C4-2B (cell line): Measurements from ENCODE around the gene EIF3L.

ENCODE experiments used
- H3K27ac ChIP-seq: fragments of 450-650 bp; 2 replicates; pipeline ENCODE4 v1.5.1; 2017
- ZFX ChIP-seq: fragments of 450-650 bp; IDR thresholded peaks from 2 replicates; pipeline ENCODE4 v1.6.1; 2017
- TF ChIP-seq, protein P1 (sequence below): fragments of 450-650 bp; conservative IDR thresholded peaks from 2 replicates; pipeline ENCODE4 v1.5.1; 2017; ENCODE audit warnings: mild to moderate bottlenecking

EIF3L gene

DNA sequence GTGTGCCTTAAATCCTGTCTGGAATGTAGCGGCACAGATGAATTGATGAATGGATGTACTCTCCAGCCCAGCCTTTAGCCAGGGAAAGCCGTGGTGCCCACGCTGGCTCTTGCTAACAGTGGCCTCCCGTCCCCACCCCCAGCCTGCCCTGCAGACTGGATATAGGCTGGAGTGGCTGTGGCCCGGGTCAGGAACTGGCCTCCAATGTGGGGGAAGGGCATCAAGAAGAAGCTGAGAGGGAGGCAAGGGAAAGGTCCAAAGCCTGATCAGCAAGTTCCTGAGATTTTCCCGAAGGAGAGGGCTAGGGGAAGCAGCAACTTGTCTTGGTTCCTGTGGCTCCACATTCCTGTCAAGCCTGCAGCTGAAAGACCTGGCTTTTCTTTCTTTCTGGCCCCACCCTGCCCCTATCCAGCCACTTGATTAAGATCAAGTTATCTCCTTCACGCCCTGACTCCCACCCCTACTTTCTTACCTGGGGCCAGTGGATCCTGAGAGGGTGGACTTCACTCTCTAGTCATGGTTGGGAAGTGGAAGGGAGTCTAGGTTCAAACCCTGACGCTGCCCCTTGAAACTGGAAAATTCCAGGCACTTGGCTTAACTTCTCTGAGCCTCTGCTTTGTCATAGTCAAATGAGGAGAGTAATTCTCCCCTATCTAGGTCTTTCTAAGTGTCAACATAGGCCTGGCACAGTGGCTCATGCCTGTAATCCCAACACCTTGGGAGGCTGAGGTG lies 45.9 kb downstream of the EIF3L start:
- H3K27ac ChIP-seq: no peak overlapping the region
- TF ChIP-seq ZFX: no peak
- TF ChIP-seq, protein P1, sequence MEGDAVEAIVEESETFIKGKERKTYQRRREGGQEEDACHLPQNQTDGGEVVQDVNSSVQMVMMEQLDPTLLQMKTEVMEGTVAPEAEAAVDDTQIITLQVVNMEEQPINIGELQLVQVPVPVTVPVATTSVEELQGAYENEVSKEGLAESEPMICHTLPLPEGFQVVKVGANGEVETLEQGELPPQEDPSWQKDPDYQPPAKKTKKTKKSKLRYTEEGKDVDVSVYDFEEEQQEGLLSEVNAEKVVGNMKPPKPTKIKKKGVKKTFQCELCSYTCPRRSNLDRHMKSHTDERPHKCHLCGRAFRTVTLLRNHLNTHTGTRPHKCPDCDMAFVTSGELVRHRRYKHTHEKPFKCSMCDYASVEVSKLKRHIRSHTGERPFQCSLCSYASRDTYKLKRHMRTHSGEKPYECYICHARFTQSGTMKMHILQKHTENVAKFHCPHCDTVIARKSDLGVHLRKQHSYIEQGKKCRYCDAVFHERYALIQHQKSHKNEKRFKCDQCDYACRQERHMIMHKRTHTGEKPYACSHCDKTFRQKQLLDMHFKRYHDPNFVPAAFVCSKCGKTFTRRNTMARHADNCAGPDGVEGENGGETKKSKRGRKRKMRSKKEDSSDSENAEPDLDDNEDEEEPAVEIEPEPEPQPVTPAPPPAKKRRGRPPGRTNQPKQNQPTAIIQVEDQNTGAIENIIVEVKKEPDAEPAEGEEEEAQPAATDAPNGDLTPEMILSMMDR: no peak

DNA sequence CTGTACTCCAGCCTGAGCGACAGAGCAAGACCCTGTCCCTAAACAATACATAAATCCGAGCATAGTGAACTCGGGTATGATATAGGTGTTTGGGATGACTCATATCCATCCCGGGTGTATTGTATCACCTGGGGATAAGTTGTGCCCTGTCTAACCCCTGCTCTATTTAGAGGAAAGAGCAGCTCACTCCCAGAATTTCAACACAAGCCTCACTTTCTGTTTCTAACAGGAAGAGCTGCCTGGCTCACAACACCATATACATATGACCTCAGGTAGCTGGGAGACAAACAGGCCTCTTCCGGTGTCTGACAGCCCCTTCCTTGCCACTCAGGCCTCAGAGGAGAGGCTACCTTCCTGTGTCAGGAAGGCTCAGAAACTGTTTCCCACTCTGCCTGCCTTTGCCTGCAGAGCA lies 47.0 kb downstream of the EIF3L start:
- H3K27ac ChIP-seq: no peak overlapping the region
- TF ChIP-seq, protein P1: no peak

DNA sequence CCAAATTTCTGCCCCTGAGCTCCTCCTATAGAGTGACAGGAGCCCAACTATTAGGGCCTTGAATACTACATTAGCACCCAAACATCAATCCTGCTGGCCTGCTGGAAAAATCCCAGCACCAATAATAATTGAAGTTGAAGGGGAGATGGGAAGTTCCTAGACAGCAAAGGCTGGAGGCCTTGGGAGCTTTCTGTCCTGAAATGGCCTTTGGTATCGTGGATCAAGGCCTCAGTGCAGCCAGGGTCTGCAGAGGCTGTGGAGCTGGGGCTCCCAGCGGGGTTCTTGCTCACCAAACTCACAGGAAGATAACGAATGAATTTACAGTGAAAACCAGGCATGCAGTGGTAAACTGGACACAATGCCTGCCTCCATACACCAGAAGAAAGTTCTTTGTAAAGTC lies 47.7 kb downstream of the EIF3L start:
- H3K27ac ChIP-seq: no peak overlapping the region
- TF ChIP-seq, protein P1: no peak

DNA sequence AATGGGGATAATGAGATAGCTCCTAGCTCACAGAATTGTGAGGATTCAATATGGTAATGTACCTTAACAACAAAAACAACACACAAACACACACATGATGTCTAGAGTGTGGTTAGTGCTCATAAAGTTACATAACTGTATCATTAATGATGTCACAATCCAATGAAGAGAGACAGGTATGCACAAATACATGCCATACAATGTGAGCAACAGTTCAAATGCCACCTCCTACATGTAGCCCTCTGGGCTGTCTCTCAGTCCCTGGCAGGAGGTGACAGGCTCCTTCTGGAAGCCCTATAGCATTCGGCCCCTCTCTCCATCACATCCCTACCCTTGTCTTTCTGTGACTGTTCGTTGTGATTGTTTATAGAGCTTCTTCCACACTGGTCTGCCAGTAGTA lies 48.6 kb downstream of the EIF3L start:
- no peak overlapping the region for H3K27ac ChIP-seq

DNA sequence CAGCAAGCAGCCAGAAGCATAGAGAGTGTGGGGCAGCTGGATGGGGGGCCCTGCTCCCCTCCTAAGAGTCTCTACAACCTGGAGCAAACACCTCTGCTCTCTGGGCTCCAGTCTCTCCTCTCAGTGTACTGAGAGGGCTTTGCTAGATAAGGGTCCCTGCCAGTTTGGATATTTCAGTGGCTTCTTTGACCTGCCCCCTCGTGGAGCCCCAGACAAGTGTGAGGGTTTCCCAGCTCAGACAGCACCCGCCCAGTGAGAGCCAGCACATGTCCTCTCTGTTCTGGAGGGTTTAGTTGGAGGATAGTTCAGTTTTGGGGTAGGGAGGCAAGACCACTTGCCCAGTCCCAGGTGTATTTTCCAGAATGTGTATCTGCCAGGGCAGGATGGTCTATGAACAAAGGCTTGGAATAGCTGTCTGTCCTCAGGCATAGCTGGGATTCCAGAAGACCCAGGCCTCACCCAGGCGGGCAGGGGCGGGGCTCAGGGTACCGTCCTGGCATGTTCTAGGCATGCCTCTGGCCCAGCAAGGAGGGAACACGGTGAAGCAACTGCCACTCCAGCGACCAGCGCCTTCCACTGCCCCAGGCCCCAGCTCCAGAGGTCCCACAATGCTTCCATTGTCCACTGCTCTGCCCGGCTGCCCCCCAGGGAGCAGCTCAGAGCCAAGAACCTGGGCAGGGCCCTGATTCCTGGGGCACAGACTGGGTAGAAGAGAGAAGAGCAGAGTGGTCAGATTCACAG lies 49.4 kb downstream of the EIF3L start:
- no peak overlapping the region for H3K27ac ChIP-seq
- no peak for TF ChIP-seq ZFX
- TF ChIP-seq, protein P1: no peak

More for the DNA sequence above, 48.6 kb downstream of the EIF3L start:
- no peak for TF ChIP-seq ZFX

DNA sequence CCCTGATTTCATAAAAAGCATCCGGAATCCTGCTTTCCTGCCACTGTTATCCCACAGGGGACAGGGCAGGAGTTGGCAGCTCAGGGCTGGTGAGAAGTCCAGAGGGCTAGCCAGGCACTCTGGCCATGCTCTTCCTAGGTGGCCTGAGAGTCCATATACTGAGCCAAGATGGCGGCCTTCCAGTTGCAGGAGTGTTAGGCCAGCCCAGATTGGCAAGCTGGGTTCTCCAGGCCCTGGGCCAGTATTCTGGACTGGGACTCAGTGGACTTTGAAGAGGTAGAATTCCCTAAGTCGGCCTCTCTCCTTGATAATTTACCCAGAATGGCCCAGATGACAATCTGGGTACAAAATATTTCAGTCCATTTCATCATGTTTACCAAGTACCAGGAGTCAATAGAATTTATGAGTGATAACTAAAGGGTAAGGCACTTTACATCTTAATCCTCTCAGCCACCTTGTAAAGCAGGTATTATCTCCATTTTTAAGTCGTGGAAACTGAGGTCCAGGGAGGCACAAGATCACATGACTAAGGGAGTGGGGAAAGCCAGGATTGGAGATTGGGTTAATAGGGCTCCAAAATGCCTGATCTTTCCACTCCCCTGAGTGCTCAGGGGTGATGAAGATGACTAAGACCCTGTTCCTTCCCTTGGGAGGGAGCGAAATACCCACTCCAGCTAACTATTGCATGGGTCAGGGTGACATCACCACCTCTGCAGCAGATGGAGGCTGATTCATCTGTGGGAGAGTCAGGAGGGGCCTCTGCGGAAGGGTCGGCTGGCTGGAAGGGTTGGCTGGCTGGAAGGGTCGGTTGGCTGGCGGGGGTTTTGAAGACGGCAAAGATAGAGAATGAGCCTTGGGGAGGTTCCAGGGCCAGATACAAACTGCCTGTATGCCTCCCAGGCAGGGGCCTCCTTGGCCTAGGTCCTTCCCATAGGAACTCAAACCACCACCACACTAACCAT lies 55.6 kb downstream of the EIF3L start:
- no peak for TF ChIP-seq ZFX
- TF ChIP-seq, protein P1: no peak
- H3K27ac ChIP-seq: peak overlapping the region; percentile 82

DNA sequence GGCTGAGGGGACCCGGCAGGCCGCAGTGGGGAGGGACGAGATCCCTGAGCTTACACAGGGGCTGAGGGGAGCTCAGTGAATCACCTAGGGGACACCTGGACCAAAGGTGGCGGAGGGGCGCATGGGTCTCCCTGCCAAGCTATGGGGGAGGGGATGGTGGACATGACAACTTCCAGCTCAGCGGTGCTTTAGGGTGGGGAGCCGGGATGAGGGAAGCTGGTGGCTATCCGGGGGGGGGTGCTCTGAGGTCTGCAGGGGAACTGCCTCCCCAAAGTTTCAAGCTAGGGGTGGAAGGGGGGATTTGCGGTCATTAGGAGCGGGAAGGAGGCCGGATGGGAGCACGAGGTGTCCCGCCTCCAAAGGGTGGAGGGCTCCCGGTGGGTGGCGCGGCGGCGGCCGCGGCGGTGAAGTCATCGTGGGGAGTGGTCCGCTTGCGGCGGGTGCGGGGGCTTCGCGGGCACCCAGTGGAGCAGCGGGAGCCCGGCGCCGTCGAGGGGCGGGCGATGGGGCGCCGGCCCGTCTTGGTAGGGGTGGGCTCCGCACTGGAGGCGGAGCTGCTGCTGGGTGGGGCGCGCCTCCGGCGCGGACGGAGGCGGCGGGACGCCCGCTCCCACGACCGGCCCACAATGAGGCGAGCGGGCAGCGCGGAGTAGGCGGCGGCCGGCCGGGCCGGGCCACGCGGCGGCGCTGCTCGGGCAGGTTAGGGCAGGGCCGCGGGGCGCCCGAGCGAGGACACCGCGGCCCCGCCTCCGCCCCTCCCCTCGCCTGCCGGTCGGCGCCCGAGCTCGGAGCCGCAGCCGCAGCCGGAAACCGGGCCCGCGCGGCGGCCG lies 56.5 kb downstream of the EIF3L start, which contains the start of gene MICALL1:
TSS of gene MICALL1 (plus strand) at position 764 of the 830 bp plus-strand sequence. CDS start 126 bp downstream, outside the sequence.
- TF ChIP-seq, protein P1: no peak; the same call in 1 of the 2 replicates
- no peak for TF ChIP-seq ZFX
- H3K27ac ChIP-seq: peak within 1 kb of the TSS; percentile 82
